ENCODE results near the gene ABHD12.

ABHD12 gene

DNA sequence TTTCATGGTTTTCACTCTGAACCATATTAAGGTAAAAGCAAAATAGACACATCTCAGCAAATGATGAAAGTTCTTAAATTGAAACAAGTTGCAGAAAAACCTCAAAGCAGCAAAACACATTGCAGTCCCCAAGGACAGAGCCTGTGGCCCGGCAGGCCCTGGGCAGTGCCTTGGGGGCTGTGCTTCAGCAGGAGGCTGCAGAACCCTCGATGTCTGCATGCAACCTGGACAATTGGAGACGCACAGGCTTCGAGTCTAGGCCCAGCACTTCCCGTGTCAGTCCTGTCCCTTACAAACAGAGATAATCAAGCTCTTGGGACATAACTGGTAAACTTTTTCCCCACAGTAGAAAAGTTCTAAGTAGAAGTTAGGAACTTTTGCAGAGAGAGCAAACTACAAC is 133.5 kb downstream of the ABHD12 start:
- DNase-seq (ENCODE audit: low read depth), result no peak

DNA sequence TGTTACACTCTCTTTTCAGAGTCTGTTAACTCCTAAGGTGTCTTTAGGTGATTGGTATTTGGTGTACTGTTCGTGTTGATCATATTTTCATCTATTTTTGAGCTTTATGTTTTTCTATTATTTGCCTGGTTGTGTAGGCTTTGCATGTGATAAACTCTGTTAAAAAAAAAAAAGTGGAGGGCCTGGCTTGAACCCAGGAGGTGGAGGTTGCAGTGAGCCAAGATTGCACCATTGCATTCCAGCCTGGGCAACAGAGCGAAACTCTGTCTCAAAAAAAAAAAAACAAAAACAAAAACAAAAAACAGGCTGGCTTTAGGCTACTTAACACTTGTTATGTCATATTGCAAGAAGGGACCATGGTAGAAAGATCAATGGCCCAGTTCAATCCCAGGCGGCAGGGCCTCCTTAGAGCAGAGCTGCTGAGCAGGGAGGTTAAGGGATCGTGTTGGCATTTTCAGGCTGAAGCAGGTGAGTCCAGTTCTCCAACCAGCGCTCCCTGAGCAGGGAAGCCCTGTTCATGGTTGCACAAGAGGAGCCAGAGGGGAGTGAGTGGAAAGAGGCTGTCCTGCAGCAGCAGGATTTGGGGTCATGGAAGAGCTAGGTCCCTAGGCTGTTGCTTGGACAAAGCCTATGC is 134.3 kb downstream of the ABHD12 start:
- DNase-seq (ENCODE audit: low read depth), result no peak

DNA sequence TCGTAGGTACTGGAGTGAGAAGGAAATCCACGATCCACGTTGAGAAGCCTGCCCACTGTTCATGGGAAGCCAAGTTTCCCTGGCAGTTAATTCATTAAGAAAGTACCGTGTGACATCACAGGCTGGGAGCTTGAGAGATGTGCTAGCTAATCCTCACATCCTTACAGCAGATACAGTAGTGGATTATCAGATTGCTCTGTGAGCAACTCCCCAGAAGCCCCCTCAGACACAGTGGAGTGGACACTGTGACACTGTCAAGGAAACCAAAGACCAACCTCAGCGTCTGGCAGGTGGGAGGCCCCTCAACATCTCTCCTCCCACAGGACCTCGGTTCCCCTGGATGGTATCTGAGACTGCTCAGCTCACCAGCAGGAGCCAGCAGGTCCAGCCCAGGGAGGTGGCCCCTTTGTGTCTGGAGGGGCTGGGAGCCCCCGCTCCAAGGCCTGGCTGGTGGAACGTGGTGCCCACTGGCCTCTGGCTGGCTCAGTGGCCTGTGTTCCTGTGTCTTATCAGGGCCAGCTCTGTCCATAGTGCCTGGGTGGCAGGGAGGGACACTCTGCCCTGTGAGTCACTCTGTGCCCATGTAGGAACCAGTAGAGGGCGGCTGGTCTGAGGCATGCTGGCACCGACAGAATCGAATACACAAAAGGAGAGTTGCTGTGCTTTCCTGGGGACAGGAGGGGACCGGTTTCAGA is 135.5 kb downstream of the ABHD12 start:
- DNase-seq (ENCODE audit: low read depth), result no peak

DNA sequence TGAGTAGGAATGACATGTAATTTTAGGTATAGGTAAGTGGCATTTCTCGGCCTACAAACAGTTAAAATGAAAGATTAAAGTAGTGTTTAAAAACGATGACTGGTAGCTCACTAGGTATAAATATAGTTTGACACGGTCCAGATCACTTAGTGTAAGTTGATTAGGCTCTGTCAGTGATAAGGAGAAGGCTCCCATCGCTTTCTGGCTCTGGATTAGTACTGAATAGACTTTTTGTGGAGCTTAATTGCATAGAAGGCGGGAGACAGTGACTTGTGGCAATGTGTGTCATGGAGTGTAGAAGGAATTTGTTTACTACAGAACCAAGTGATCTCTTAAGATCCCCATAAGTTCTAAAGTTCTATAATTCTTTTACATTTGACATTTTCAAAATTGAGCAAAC is 136.1 kb downstream of the ABHD12 start:
- no peak for DNase-seq (ENCODE audit: low read depth)

DNA sequence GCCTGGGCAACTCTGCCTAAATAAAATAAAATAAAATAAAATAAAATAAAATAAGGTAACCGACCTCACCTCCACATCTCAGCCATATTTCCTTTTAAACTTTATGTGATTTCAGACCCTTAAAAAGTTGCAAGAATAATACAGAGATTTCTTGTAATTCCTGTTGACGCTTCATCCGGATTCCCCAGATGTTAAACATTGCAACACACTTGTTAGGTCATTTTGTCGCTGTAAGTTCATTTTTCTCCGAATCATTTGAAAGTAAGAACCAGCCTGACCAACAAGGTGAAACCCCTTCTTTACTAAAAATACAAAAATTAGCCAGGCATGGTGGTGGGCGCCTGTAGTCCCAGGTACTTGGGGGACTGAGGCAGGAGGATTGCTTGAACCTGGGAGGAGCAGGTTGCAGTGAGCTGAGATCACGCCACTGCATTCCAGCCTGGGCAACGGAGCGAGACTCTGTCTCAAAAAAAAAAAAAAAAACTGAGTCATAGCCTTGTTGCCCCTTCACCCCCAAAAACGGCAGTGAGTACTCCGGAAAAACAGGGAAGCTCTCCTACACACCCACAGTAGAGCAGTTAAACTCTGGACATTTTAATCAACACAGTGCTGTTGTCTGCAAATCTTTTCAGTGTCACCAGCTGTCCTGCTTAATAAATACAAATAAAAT is 136.9 kb downstream of the ABHD12 start:
- no peak for DNase-seq (ENCODE audit: low read depth)

DNA sequence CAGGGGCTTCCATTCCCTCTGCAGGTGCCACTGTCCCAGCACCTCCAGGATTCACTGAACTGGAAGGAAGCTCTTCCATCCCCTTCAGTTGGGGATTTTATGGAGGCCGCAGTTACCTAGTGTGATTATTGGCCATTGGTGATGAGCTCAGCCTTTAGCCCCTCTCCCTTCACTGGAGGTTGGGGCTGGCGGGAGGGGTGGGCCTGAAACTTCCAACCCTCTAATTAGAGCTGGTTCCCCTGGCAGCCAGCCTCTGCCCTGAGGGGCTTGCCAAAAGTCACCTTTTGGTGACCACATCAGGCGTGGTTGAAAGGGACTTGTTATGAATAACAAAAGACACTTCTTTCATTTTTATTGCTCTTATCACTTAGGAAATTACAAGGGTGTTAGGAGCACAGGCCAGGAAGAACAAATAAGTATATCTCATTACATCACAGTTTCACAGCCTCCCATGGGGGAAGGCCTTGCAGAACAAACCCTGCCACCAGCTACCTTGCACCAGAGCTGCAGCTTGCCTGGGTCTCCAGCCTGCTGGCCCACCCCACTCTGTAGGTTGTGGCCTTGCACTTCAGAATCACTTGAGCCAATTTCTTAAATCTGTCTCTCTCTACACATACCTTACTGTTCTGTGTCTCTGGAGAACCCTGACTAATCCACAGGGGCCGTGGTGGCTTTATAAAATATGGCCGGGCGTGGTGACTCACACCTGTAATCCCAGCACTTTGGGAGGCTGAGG is 137.8 kb downstream of the ABHD12 start:
- DNase-seq (ENCODE audit: low read depth), result no peak

DNA sequence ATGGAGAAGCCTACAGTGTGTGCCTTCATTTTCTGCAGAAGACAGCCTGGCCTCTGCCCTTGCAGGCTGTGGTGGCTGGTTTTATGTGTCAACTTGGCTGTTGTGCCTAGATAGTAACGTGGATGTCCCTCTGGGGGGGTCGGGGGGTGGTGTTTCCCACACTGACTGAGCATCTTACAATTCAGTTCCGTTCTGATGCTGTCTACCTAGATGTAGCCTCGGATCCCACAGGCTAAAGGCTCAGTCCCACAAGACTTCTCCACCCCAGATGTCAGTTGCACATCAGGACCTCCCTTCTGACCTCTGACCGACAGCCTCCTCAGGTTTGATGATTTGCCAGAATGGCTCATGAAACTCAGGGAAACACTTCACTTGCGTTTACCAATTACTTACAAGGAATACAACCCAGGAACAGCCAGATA is 138.4 kb downstream of the ABHD12 start:
- no peak for DNase-seq (ENCODE audit: low read depth)

DNA sequence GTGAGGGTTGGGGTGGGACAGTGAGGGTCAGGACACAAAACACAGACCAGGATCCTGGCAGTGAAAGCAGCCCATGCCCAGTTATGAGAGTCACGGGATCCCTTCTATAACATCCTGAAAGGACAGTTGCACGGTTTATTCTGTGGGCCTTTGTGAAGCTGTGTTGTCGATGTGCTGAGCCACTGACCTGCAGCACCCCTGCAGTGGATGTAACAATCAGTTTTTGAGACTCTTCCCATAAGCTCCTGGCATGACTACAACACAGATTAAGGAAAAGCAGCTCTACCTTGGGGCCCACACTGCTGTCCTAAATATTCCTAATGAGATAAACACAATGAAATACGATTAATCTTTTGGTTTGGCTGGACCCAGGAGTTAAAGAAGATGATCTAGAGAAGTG is 139.1 kb downstream of the ABHD12 start:
- no peak for DNase-seq (ENCODE audit: low read depth)

DNA sequence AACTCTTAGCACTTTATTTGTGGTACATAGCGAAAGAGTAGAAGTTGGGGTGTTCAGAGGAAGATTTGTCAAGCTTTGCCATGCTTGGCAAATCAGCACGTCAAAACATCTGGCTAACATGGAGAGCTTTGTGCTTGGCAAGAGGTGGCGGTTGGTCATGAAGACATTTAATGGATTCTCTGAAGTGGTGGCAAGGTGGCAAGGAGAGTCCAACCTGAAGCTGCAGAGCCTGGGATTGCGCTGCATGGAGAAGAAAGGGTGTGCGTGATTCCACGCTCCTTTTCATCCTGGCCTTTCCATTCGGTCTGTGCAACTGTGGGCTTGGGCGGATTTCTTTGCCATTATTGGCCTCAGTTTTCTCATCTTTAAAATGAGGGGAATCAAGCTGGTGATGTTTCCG is 139.6 kb downstream of the ABHD12 start:
- no peak for DNase-seq (ENCODE audit: low read depth)

DNA sequence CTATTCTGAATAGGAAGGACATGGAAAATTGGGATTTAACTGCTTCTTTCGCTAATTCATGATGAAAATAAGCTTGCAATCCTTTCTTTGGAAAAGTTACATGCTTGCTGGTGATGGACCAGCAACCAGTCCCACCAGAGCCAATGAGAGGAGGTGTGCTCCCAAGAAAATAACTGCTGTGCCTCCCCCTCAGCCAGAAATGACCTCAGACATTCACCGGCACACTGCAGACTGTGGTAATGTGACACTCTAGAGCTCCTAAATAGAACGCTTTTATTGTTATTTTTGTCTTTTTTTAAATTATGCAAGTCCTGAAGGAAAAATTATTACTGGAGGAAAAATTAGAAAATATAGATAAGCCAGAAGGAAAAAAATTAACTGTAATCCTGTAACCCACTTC is 140.1 kb downstream of the ABHD12 start:
- no peak for DNase-seq (ENCODE audit: low read depth)
